ENCODE results near the gene CHRNB1. TPM values are rescaled to one million over a fixed set of nuclear protein-coding genes. Genes with fewer than 3 reads are reported as not detected.

CHRNB1 gene
- total RNA-seq, 2 experiments from 2014 or later, result 13.2 to 13.4 TPM

DNA sequence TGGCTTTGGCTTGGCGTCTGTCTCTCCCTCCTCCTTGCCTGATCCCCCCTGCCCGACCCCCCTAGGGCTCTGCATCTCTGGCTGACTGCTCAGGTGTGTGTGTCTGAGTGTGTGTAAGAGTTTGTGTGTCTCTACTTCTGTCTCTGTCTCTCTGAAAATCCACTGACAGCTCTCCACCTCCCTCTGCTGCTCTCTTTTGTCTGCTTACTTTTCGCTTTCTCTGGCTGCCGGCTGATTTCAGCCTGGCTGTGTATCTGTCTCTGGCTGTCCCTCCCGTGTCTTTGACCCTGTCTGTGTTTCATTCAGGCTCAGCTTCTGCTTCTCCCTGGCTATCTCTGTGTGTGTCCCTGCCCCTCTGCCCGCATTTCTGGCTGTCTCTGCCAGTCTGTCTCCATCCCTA, 28.5 kb upstream of the CHRNB1 start:
- POLR2A ChIA-PET, result interaction anchor here (0.6 kb wide), 2 partner anchors 61 to 113 kb away, joined by 3 to 6 read pairs; partner anchors contain the start of gene TMEM95
- Histone ChIP-seq H3K27ac (ENCODE audit: low read depth, low read length, poor library complexity, severe bottlenecking) (no peak overlapping the region), H3K9me3 (ENCODE audit: low read length) (no peaks in the 10 kb centered on the region), H3K9me2 (ENCODE audit: insufficient read depth, low read length) (no peaks in the 10 kb centered on the region), H3K36me3 (ENCODE audit: insufficient read depth, low read length) (no peaks in the 10 kb centered on the region), H3K4me3 (ENCODE audit: low read depth, low read length, poor library complexity, severe bottlenecking) (no peak overlapping the region), H3K4me2 (ENCODE audit: low read length) (no peak overlapping the region), H2AFZ (ENCODE audit: low read length) (no peak overlapping the region), H3K79me2 (ENCODE audit: insufficient read depth, low read depth, low read length) (no peaks in the 10 kb centered on the region), H3K4me1 (ENCODE audit: insufficient read depth, low read length, poor library complexity, severe bottlenecking) (no peaks in the 10 kb centered on the region), H4K20me1 (ENCODE audit: insufficient read depth, low read length) (no peaks in the 10 kb centered on the region)
- CTCF ChIA-PET (ENCODE audit: unreplicated experiment), result no interaction called here
- no peak for DNase-seq (ENCODE audit: low spot score)
- BruUV-seq (replicated peaks), result no TSS peak
- TF ChIP-seq, protein P1, sequence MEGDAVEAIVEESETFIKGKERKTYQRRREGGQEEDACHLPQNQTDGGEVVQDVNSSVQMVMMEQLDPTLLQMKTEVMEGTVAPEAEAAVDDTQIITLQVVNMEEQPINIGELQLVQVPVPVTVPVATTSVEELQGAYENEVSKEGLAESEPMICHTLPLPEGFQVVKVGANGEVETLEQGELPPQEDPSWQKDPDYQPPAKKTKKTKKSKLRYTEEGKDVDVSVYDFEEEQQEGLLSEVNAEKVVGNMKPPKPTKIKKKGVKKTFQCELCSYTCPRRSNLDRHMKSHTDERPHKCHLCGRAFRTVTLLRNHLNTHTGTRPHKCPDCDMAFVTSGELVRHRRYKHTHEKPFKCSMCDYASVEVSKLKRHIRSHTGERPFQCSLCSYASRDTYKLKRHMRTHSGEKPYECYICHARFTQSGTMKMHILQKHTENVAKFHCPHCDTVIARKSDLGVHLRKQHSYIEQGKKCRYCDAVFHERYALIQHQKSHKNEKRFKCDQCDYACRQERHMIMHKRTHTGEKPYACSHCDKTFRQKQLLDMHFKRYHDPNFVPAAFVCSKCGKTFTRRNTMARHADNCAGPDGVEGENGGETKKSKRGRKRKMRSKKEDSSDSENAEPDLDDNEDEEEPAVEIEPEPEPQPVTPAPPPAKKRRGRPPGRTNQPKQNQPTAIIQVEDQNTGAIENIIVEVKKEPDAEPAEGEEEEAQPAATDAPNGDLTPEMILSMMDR (conservative IDR thresholded peaks at IDR 0.05; ENCODE audit: low read length), result peak; percentile 36
- TF ChIP-seq EZH2phosphoT487 (IDR thresholded peaks at IDR 0.05; ENCODE audit: borderline replicate concordance, low read depth, low read length), result no peak
- intact Hi-C loops (cut with micrococcal nuclease; ENCODE audit: unreplicated experiment), result no loop called here

DNA sequence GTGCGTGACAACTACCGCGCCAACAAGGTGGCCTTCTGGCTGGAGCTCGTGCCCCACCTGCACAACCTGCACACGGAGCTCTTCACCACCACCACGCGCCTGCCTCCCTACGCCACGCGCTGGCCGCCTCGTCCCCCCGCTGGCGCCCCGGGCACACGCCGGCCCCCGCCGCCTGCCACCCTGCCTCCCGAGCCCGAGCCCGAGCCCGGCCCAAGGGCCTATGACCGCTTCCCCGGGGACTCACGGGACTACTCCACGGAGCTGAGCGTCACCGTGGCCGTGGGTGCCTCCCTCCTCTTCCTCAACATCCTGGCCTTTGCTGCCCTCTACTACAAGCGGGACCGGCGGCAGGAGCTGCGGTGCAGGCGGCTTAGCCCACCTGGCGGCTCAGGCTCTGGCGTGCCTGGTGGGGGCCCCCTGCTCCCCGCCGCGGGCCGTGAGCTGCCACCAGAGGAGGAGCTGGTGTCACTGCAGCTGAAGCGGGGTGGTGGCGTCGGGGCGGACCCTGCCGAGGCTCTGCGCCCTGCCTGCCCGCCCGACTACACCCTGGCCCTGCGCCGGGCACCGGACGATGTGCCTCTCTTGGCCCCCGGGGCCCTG, 27.7 kb upstream of the CHRNB1 start:
- no TSS peak for BruUV-seq (replicated peaks)
- ChIA-PET POLR2A (no interaction called here), CTCF (ENCODE audit: unreplicated experiment) (no interaction called here)
- TF ChIP-seq EZH2phosphoT487 (IDR thresholded peaks at IDR 0.05; ENCODE audit: borderline replicate concordance, low read depth, low read length), result no peak
- TF ChIP-seq, protein P1 (conservative IDR thresholded peaks at IDR 0.05; ENCODE audit: low read length), result no peak
- Histone ChIP-seq H2AFZ (ENCODE audit: low read length) (no peak overlapping the region), H3K79me2 (ENCODE audit: insufficient read depth, low read depth, low read length) (no peaks in the 10 kb centered on the region), H3K36me3 (ENCODE audit: insufficient read depth, low read length) (no peaks in the 10 kb centered on the region), H3K4me3 (ENCODE audit: low read depth, low read length, poor library complexity, severe bottlenecking) (no peak overlapping the region), H4K20me1 (ENCODE audit: insufficient read depth, low read length) (no peaks in the 10 kb centered on the region), H3K9me3 (ENCODE audit: low read length) (no peaks in the 10 kb centered on the region), H3K9me2 (ENCODE audit: insufficient read depth, low read length) (no peaks in the 10 kb centered on the region), H3K27ac (ENCODE audit: low read depth, low read length, poor library complexity, severe bottlenecking) (no peak overlapping the region), H3K4me1 (ENCODE audit: insufficient read depth, low read length, poor library complexity, severe bottlenecking) (no peaks in the 10 kb centered on the region), H3K4me2 (ENCODE audit: low read length) (no peak overlapping the region)
- intact Hi-C loops (cut with micrococcal nuclease; ENCODE audit: unreplicated experiment), result no loop called here
- DNase-seq (ENCODE audit: low spot score), result no peak

DNA sequence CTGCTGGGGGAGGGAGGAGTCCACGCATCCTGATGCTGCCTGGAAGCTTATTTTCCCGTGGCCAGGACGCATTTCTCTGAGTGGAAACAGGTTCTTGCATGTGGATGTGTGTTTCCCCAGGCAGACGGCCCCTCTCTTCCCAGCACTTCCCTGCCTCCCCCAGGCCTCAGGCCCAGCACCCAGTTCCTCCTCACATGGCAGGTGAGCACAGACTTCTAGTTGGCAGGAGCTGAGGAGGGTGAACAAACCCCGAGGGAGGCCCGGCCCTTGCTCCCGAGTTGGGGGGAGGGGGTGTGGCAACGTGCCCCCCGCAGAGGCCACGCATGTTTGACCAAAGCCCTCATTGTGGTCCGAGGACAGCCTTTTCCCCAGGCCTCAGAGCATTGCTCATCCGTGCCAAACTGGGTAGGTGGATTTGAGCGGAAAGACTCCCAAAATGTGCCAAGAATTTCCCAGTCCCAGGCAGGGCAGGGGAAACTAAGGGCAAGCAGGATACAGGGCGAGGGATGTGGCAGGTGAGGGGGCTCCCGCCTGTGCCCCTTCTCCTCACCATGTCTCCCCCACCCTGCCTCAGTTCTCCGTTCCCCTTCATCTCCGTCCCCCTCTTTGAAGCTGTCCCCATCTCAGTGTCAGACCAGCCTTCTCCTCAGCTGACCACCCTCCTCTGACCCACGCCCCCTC, 26.2 kb upstream of the CHRNB1 start:
- TF ChIP-seq, protein P1 (conservative IDR thresholded peaks at IDR 0.05; ENCODE audit: low read length), result no peak
- TF ChIP-seq EZH2phosphoT487 (IDR thresholded peaks at IDR 0.05; ENCODE audit: borderline replicate concordance, low read depth, low read length), result no peak
- Histone ChIP-seq H2AFZ (ENCODE audit: low read length) (no peak overlapping the region), H3K4me1 (ENCODE audit: insufficient read depth, low read length, poor library complexity, severe bottlenecking) (no peaks in the 10 kb centered on the region), H3K9me3 (ENCODE audit: low read length) (no peaks in the 10 kb centered on the region), H3K79me2 (ENCODE audit: insufficient read depth, low read depth, low read length) (no peaks in the 10 kb centered on the region), H3K27ac (ENCODE audit: low read depth, low read length, poor library complexity, severe bottlenecking) (no peak overlapping the region), H4K20me1 (ENCODE audit: insufficient read depth, low read length) (no peaks in the 10 kb centered on the region), H3K9me2 (ENCODE audit: insufficient read depth, low read length) (no peaks in the 10 kb centered on the region), H3K36me3 (ENCODE audit: insufficient read depth, low read length) (no peaks in the 10 kb centered on the region), H3K4me2 (ENCODE audit: low read length) (no peak overlapping the region), H3K4me3 (ENCODE audit: low read depth, low read length, poor library complexity, severe bottlenecking) (no peak overlapping the region)
- no peak for DNase-seq (ENCODE audit: low spot score)
- ChIA-PET CTCF (ENCODE audit: unreplicated experiment) (no interaction called here), POLR2A (interaction anchor here (0.8 kb wide), 1 partner anchor 15 kb away, joined by 3 read pairs; the partner anchor contains the start of gene TMEM256)
- no TSS peak for BruUV-seq (replicated peaks)
- intact Hi-C loops (cut with micrococcal nuclease; ENCODE audit: unreplicated experiment), result no loop called here

Measured in OCI-LY7 (cell line).